HG02798 (cell line): ENCODE results near the gene DDX25.

Experiments
- ATAC-seq: cut with Tn5 transposase; IDR thresholded peaks from one replicate; pipeline ENCODE4 v1.9.1; 2021; ENCODE audit warnings: mild to moderate bottlenecking; ENCODE audit not compliant: unreplicated experiment, poor library complexity

Gene DDX25

DNA sequence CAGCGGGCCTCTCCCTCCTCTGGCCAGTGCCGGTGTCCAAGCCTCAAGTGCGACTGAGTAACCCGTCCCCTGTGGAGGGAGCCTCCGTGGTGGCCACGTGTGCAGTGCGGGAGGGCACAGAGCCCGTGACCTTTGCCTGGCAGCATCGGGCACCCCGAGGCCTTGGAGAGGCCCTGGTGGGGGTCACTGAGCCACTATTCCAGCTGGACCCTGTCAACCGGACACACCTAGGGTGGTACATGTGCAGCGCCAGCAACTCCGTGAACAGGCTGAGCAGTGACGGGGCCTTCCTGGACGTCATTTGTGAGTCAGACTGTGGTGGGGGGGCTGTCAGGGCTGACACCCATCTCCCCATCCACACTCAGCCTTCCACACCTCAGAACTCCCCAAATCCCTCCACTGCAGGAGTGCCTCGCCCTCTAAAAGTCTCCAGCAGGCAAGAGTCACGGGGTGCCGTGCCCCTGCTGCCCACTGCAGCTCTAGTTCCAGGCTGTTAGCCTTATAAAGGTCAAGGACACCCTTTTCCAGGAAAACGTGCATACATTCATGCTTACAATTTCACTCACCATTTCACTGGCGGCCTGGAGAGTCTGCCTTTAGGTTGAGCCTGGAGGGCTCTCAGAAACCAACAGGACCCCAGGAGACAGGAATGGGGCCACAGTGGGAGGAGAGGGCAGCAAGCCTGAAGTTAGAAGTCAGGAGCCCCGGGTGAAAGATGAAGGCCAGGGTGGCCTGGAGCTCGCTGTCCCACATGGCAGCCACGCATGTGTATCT, 44.2 kb downstream of the DDX25 start:
- no peak for ATAC-seq

DNA sequence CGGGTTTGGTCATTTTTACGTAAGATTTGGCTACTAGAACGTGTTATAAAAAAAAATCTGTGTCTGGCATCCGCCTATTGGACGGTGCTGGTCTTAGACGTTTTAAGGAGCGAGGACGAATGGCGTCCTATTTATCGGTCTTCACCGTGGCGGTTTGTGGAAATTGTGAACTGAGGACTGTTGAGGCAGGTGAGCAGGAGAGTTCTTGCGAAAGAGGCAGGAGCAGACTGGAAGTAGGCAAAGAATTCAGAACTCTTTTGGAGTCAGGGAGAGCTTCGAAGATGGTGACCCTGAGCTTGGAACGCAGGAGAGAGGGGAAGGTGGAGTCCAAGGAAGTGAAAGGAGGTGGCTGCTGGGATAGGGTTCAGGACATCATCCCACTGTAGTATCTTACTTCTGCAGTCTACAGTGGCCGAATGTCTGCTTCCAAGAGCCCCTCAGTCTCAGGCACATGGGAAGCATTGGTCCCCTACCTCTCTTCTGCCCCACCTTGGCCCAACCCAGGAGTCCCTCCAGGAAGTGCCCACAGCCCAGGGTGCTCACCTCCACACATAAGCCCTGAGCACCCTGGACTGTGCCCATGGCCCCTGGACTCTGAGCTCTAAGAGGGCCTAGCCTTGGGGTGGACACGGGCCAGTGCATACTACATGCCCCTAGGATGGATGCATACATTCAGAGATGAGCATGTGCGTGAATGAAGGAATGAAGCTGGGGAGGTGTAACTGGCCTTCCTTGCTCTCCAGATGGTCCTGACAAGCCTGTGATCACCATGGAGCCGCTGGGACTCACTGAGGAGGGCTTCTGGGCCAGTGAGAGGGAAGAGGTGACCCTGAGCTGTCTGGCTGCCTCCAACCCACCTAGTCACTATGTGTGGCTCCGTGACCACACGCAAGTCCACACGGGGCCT, 45.2 kb downstream of the DDX25 start:
- ATAC-seq, result no peak

GRCh38 chr11:125950178-125950490, 45.8 kb downstream of the DDX25 start:
- ATAC-seq, result no peak

GRCh38 chr11:125950696-125951651, 46.7 kb downstream of the DDX25 start:
- no peak for ATAC-seq

- ATAC-seq, result no peak
Measured at GRCh38 chr11:125951731-125952130, 47.4 kb downstream of the DDX25 start.

DNA sequence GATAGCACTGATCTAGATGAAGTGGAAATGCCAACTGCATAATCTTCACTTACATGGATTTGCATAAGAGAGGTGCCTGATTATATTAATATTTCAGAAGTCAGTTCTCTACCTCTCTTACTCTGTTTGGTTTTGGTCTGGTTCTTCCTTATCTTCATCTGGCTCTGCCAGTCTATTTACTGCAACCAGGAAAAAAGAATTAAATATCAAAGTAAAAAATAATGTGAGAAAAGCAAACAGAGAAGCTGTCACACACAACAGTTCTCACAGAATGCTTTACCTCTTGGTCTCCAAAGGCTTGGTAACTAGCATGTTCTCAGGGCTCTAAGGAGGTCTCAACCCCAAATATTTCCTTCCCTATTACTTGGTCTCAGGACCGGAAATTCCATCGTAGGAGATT, 48.3 kb downstream of the DDX25 start:
- ATAC-seq, result no peak

- no peak for ATAC-seq
Measured at GRCh38 chr11:125952973-125953372, 48.7 kb downstream of the DDX25 start.

DNA sequence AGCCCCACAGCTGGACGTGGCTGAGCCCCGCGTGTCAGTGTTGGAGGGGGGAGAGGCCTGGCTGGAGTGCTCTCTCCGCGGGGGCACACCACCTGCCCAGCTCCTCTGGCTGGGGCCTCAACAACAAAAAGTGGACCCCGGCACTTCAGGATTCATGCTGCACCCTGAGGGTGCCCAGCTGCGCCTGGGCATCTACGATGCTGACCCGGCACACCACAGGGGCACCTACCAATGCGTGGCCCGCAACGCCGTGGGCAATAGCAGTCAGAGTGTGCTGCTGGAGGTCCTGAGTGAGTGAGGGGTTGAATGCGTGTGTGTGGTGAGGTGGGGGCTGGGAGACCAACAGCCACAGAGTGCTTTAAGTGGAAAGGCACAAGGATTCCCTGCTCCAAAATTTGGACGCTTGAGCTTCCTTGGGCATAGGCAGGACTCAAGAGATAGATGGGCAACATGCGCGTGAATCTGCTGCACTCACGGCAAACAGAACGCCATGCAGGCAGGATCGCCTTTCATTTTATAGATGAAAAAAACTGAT, 49.2 kb downstream of the DDX25 start:
- no peak for ATAC-seq

- ATAC-seq, result no peak
Measured at GRCh38 chr11:125954123-125954944, 50.0 kb downstream of the DDX25 start.

DNA sequence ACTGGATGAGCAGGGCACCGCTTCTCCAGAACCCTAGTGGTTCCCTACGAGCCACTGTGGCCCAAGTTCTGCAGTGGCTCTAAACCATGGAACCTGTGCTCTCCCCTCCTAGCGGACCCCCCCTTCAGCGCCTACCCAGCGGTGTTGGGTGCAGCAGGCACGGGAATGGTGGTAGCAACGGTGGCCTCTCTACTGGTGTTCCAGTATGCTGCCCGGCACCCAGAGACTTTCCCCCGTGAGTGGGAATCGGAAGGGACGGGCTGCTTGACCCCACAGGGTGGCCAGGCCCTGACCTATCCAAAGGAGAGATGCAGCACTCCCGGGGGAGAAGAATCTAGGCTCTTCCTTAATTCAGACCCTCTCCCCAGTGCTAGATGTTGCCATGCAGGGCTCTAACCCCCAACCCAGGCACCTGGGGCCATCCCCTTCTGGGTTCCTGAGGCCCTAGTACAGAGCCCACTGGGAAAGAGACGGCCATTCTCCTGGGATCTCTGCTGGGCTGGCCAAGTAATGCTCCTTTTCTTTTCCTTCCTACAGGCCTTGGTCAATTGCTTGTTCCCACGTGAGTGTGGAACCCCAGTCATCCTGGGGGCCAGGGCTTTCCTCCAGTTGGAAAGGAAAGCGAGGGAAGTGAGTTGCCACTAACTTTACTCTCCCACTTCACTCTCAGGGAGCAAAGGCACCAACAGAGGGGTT, 50.8 kb downstream of the DDX25 start:
- ATAC-seq, result no peak

DNA sequence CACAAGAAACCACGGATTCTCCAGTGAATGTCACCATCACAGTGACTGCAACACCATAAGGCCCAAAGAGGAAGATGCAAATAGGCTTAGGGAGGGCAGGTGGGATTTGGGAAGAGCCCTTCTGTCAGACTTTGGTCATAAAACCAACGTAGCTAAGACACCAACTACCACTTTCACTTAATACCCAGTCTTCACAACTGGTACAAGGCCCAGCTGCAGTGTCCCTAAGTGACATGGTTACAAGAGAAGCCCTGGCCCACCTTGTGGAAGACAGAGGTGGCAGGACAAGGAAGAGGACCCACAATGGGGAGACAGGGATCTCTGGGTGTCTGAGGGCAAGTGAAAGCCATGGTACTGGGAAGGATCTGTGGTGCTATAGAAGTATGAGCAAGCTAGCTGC, 51.5 kb downstream of the DDX25 start:
- ATAC-seq, result no peak

DNA sequence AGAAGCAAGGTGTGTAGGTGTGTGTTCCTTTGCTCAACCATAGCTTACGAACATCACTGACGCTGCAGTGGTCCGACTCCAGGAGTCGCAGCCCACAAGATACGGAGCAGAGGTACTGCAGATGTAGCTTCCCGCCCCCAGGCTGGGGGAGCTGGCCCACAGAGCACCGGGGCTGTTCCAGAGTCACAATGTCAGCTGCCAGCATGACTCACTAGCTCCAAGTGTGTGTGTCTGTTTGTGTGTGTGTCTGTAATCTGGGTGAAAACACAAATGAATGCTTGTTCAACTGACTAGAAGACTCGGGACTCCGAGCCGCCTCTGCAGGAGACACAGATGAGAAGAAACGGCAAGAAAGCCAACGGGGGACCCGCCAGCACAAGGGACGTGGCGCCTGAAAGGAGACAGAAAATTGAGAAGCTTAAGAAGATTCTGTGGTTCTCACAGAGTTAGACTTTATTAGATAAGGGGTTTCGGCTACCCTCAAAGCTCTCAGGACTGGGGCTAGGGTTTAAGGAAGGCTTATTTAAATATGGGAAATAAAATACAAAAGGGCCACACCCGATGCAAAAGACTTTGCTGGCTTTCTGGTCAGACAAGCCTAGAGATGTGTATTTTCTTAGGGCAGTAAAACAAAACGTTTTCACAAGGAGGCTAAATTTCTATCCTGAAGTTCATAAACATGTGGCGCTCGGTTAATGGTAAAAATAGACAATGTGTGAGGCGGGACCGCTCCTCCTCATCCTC, 52.3 kb downstream of the DDX25 start:
- no peak for ATAC-seq

GRCh38 chr11:125957618-125958332, 53.5 kb downstream of the DDX25 start:
- no peak for ATAC-seq

DNA sequence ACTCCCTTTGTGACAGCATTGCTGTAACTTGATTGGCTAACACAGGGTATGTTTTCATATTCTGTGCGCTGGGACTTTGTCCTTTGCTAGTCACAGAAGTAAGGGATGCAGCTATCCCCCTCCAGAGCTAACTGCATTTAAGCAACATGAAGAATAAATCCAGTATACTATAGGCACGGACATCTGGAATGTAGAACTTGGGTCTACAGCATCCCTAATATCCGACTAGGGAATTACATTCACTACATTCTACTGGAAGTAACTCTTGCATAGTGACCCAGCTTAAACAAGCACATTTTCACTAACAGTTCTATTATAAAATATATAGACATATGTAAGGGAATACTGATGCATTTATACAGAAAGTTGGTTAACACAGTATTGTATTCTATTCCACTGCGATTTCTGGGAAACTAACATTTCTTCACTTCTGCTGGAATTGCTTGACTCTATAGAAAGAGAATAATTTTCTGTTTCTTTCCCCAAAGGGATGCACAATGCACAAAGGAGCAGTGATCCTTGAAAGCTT, 54.6 kb downstream of the DDX25 start:
- no peak for ATAC-seq

DNA sequence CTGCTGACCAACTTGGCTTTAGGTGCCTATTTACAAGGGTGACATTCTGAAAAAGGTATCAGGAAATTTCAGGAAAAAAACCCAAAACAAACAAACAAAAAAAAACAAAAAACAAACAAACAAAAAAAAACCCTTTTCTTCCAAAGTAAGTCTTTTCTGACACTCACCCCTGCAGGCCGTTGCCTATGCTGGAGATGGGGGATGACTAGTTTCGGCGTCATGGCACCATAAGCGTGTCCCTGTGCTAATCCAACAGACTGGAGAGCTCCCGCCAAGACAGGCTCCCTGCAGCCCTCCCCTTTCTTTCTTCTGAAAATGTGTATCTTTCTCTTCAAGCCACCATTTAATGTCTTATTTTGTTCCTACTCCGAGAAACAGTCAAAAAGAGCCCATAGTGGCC, 55.2 kb downstream of the DDX25 start:
- ATAC-seq, result no peak

- ATAC-seq, result no peak
Measured at GRCh38 chr11:125959931-125960330, 55.6 kb downstream of the DDX25 start.

GRCh38 chr11:125960771-125961170, 56.5 kb downstream of the DDX25 start:
- ATAC-seq, result no peak
